CD4-positive, CD25-positive, alpha-beta regulatory T cell (primary cell): ENCODE measurements around the gene BLNK. TPM values are rescaled to one million over a fixed set of nuclear protein-coding genes. Genes with fewer than 3 reads are reported as not detected.

Source experiments
- ATAC-seq, 2 donors: fragments of 150-1000 bp; cut with Tn5 transposase; one replicate each; pipeline ENCODE4 v1.10.0; 2021; ENCODE audit warnings: low read depth in 2 of 2, moderate number of reproducible peaks in 2 of 2, moderate library complexity in 1 of 2
- DNase-seq, 3 donors: peaks; one replicate each; pipeline versions ENCODE4 v3.0.0 to v3.0.0-alpha.2; 2012 to 2022; ENCODE audit warnings: mixed read lengths in 1 of 3
- H3K27ac ChIP-seq: one replicate; pipeline ENCODE4 v1.7.0; 2013; ENCODE audit warnings: mild to moderate bottlenecking, low read length; ENCODE audit not compliant: insufficient read depth, poor library complexity, severe bottlenecking
- H3K27me3 ChIP-seq: one replicate; pipeline ENCODE4 v1.7.0; 2013; ENCODE audit warnings: low read length; ENCODE audit not compliant: control insufficient read depth, insufficient read depth
- H3K36me3 ChIP-seq: one replicate; pipeline ENCODE4 v1.7.0; 2013; ENCODE audit warnings: mild to moderate bottlenecking, low read length, moderate library complexity; ENCODE audit not compliant: control insufficient read depth, insufficient read depth
- H3K4me1 ChIP-seq: 2 replicates; pipeline ENCODE4 v1.7.0; 2013; ENCODE audit warnings: mild to moderate bottlenecking, low read length; ENCODE audit not compliant: insufficient read depth, control insufficient read depth, poor library complexity, severe bottlenecking
- H3K4me3 ChIP-seq: one replicate; pipeline ENCODE4 v1.7.0; 2013; ENCODE audit warnings: low read depth, mild to moderate bottlenecking, low read length, moderate library complexity
- H3K9me3 ChIP-seq, 2 experiments: 1 replicate in 1 of 2; 2 replicates in 1 of 2; pipeline ENCODE4 v1.7.0; 2013; ENCODE audit warnings: low read length in 2 of 2, mild to moderate bottlenecking in 1 of 2, moderate library complexity in 1 of 2; ENCODE audit not compliant: control insufficient read depth in 2 of 2
- H3K27ac Mint-ChIP-seq, 3 donors: one replicate each; pipeline ENCODE4 v1.8.0; 2020 to 2022; ENCODE audit warnings: mild to moderate bottlenecking in 3 of 3, mixed read lengths in 3 of 3, moderate library complexity in 2 of 3
- H3K27me3 Mint-ChIP-seq: one replicate; pipeline ENCODE4 v1.8.0; 2022; ENCODE audit warnings: mild to moderate bottlenecking, mixed read lengths
- H3K36me3 Mint-ChIP-seq: one replicate; pipeline ENCODE4 v1.8.0; 2020; ENCODE audit warnings: mixed read lengths
- H3K4me1 Mint-ChIP-seq, 4 donors: one replicate each; pipeline ENCODE4 v1.8.0; 2020 to 2022; ENCODE audit warnings: mixed read lengths in 4 of 4, mild to moderate bottlenecking in 1 of 4
- H3K4me3 Mint-ChIP-seq, 4 donors: one replicate each; pipeline ENCODE4 v1.8.0; 2020 to 2022; ENCODE audit warnings: mild to moderate bottlenecking in 4 of 4, mixed read lengths in 4 of 4, moderate library complexity in 3 of 4
- H3K9me3 Mint-ChIP-seq, 7 donors: one replicate each; pipeline ENCODE4 v1.8.0; 2020 to 2022; ENCODE audit warnings: mixed read lengths in 7 of 7, mild to moderate bottlenecking in 3 of 7, moderate library complexity in 2 of 7
- polyA plus RNA-seq, 4 donors: library from polyadenylated mRNA; unstranded; fragments of 300-500 nt; fragmentation: Illumina TruSeq; gene quantifications; one replicate each; pipeline ENCODE4 v1.2.3, GENCODE V29; 2021
- total RNA-seq: library from RNA; stranded (reverse); gene quantifications from one replicate; pipeline ENCODE4 v1.2.3, GENCODE V29; 2022

The BLNK gene
- total and polyA plus RNA-seq, 5 donors from 2014 or later = 0.15 to 0.35 TPM; not detected in 3

DNA sequence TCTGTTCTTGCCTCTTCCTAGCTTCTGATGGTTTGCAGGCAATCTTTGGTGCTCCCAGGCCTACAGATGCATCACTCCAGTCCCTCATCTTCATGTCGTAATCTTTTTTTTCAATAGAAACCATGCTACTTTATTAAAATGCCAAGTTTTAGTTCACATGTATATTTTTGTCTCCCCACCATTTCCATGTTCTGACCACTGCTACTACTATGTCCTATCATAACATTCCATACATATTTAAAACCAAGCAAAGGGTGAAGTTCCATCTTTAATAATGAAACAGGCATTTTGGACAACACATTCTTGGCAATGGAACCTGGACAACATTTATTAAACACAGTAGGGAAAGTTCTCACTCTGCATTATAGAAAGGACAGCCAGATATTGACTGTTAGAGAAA, 82.5 kb downstream of the BLNK start:
- peaks cover 13% of the 10 kb centered on the region for H3K27me3 ChIP-seq
- H3K36me3 ChIP-seq = no peaks in the 10 kb centered on the region
- H3K27me3 Mint-ChIP-seq = peaks cover 22% of the 10 kb centered on the region
- no peak overlapping the region for H3K4me3 Mint-ChIP-seq
- H3K4me1 ChIP-seq = no peaks in the 10 kb centered on the region
- no peaks in the 10 kb centered on the region for H3K4me1 Mint-ChIP-seq
- H3K4me3 ChIP-seq = no peak overlapping the region
- H3K9me3 ChIP-seq = no peaks in the 10 kb centered on the region
- peaks cover 3 to 17% (median 6%) of the 10 kb centered on the region in 7 donors for H3K9me3 Mint-ChIP-seq
- DNase-seq (no peak), ATAC-seq (no peak)
- H3K27ac Mint-ChIP-seq = no peak overlapping the region
- no peak overlapping the region for H3K27ac ChIP-seq
- H3K36me3 Mint-ChIP-seq = no peaks in the 10 kb centered on the region

DNA sequence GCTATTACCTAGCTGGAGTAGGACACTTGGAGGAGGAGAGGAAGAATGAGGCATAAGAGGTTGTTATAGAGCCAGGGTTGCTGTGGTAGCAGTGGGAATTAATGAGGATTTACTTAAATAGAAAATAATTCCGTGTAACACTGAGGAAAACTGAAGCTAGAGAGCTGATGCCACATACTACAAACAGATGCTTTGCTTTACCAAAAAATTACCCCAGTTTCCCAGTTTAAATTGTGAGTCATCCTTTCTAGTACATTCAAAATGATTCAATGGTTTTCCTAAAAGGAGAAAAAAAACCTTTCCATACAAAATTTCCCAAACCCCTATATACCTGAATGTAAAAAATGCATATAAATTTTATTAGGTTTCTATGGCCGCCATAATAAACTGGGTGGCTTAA, 82.9 kb downstream of the BLNK start:
- Mint-ChIP-seq H3K9me3 (peaks cover 4 to 22% (median 8%) of the 10 kb centered on the region in 7 donors), H3K4me3 (no peak overlapping the region), H3K27me3 (peaks cover 25% of the 10 kb centered on the region), H3K4me1 (no peaks in the 10 kb centered on the region), H3K27ac (no peak overlapping the region), H3K36me3 (no peaks in the 10 kb centered on the region)
- H3K4me3 ChIP-seq = no peak overlapping the region
- peaks cover 9% of the 10 kb centered on the region for H3K27me3 ChIP-seq
- no peaks in the 10 kb centered on the region for H3K9me3 ChIP-seq
- no peaks in the 10 kb centered on the region for H3K4me1 ChIP-seq
- no peak overlapping the region for H3K27ac ChIP-seq
- no peaks in the 10 kb centered on the region for H3K36me3 ChIP-seq
- ATAC-seq (no peak), DNase-seq (no peak)

DNA sequence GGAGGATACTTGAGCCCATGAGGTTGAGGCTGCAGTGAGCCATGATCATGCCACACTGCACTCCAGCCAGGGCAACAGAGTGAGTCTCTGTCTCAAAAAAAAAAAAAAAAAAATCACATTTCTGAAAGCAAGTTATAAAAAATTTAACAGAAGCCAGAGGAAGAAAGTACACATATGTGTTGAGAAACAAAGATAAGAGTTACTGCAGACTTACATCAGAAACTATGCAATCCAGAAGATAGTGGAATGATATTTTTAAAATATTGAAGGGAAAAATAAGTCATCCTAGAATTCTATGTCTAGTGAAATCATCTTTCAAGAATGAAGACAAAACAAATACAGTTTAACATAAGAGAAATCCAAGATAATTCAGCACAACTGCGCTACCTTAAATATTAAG, 94.4 kb downstream of the BLNK start:
- no peak for ATAC-seq
- H3K27ac Mint-ChIP-seq = no peak overlapping the region
- DNase-seq = no peak
- Histone ChIP-seq H3K27ac (no peak overlapping the region), H3K4me1 (no peaks in the 10 kb centered on the region), H3K9me3 (peaks cover 12 to 22% of the 10 kb centered on the region in 2 experiments), H3K36me3 (no peaks in the 10 kb centered on the region), H3K4me3 (no peak overlapping the region), H3K27me3 (peaks cover 3% of the 10 kb centered on the region)
- peaks cover 18% of the 10 kb centered on the region for H3K27me3 Mint-ChIP-seq
- H3K36me3 Mint-ChIP-seq = no peaks in the 10 kb centered on the region
- no peak overlapping the region for H3K4me3 Mint-ChIP-seq
- H3K9me3 Mint-ChIP-seq = peaks cover 0 to 43% (median 22%) of the 10 kb centered on the region in 7 donors
- no peaks in the 10 kb centered on the region for H3K4me1 Mint-ChIP-seq

DNA sequence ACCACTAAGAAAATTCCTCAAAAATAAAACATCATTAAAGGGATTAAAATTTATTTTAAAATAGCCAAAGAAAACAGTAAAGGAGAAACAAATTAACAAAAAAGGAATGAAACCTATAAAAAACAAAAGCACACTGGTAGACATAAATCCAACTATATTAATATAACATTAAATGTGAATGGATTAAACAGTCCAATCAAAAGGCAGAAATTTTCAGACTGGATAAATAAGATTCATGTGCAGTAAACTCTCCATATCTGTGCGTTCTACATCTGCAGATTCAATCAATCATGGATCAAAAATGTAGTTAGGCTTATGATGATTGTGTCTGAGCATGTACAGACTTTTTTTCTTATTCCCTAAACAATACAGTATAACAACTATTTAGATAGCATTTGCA, 98.7 kb downstream of the BLNK start:
- ATAC-seq (no peak), DNase-seq (no peak)
- no peaks in the 10 kb centered on the region for H3K4me1 ChIP-seq
- H3K9me3 ChIP-seq = peaks cover 35 to 45% of the 10 kb centered on the region in 2 experiments
- H3K4me3 Mint-ChIP-seq = no peak overlapping the region
- peaks cover 0 to 63% (median 24%) of the 10 kb centered on the region in 7 donors for H3K9me3 Mint-ChIP-seq
- peaks cover 5% of the 10 kb centered on the region for H3K27me3 Mint-ChIP-seq
- no peaks in the 10 kb centered on the region for H3K4me1 Mint-ChIP-seq
- H3K4me3 ChIP-seq = no peak overlapping the region
- peaks cover 7% of the 10 kb centered on the region for H3K27me3 ChIP-seq
- H3K27ac Mint-ChIP-seq = no peak overlapping the region
- peaks cover 5% of the 10 kb centered on the region for H3K36me3 Mint-ChIP-seq
- H3K36me3 ChIP-seq = no peaks in the 10 kb centered on the region
- H3K27ac ChIP-seq = no peak overlapping the region

DNA sequence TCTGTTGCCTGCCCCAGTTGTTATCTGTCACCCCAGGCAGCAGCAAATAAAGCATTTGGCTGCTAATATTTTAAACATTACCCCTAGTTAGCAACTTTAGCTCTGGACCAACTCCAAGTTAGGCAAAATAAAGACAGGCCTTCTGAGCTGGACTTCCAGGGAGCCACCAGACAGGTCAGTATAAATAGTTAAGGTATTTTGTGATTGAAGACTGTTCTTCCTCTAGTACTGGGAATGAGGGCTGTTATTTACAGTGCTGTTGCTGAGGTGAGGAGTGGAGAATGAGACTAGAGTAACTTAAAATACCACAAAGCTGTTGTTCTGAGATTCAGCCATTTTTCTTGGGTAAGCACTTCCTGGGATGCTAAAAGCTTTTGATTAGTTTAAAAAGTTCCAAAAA, 101.1 kb downstream of the BLNK start:
- Mint-ChIP-seq H3K9me3 (peaks cover 0 to 71% (median 24%) of the 10 kb centered on the region in 7 donors), H3K36me3 (peaks cover 5% of the 10 kb centered on the region), H3K4me3 (no peak overlapping the region), H3K27me3 (peaks cover 2% of the 10 kb centered on the region), H3K4me1 (no peaks in the 10 kb centered on the region), H3K27ac (no peak overlapping the region)
- Histone ChIP-seq H3K27me3 (peaks cover 7% of the 10 kb centered on the region), H3K4me3 (no peak overlapping the region), H3K4me1 (no peaks in the 10 kb centered on the region), H3K36me3 (no peaks in the 10 kb centered on the region), H3K27ac (no peak overlapping the region), H3K9me3 (peaks cover 43 to 52% of the 10 kb centered on the region in 2 experiments)
- ATAC-seq (no peak), DNase-seq (no peak)

DNA sequence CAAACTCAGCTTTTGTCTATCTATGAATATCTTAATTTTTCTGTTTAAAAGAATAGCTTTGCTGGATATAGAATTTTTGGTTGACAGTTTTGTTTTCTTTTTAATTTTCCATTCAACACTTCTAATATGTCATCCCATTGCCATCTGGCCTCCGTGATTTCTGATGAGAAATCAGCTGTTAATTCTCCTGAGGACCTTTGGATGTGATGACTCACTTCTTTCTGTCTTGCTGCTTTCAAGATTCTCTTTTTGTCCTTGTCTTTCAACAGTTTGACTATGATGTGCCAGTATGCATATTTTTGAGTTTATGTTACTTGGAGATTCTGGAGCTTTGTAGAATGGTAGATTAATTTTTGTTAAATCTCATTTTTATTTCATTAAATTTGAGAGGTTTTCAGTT, 102.8 kb downstream of the BLNK start:
- no peak overlapping the region for H3K4me3 ChIP-seq
- peaks cover 7% of the 10 kb centered on the region for H3K27me3 ChIP-seq
- peaks cover 42 to 52% of the 10 kb centered on the region in 2 experiments for H3K9me3 ChIP-seq
- Mint-ChIP-seq H3K27me3 (no peaks in the 10 kb centered on the region), H3K9me3 (peaks cover 0 to 63% (median 21%) of the 10 kb centered on the region in 7 donors), H3K36me3 (peaks cover 9% of the 10 kb centered on the region), H3K4me1 (peaks cover 0 to 3% (median 0%) of the 10 kb centered on the region in 4 donors), H3K27ac (no peak overlapping the region), H3K4me3 (no peak overlapping the region)
- H3K36me3 ChIP-seq = no peaks in the 10 kb centered on the region
- DNase-seq (no peak), ATAC-seq (no peak)
- no peak overlapping the region for H3K27ac ChIP-seq
- no peaks in the 10 kb centered on the region for H3K4me1 ChIP-seq

DNA sequence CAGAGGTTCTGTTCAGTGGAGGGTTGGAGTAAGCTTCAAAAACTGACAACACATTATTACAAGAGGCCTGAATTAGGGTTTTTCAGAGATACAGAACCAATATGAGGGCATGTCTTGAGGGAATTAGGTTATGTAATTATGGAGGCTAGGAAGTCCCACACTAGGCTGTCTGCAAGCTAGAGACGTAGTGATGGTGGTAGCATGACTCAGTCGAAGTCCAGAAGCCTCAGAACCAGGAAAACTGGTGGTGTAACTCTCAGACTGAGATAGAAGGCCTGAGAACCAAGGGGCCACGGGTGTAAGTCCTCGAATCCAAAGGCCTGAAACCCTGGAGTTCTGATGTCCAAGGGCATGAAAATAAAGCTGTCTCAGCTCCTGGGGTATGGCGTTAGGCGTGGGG, 105.6 kb downstream of the BLNK start:
- Histone ChIP-seq H3K4me3 (no peak overlapping the region), H3K27ac (no peak overlapping the region), H3K9me3 (peaks cover 25 to 44% of the 10 kb centered on the region in 2 experiments), H3K36me3 (no peaks in the 10 kb centered on the region), H3K4me1 (no peaks in the 10 kb centered on the region), H3K27me3 (no peaks in the 10 kb centered on the region)
- no peaks in the 10 kb centered on the region for H3K27me3 Mint-ChIP-seq
- H3K9me3 Mint-ChIP-seq = peaks cover 0 to 55% (median 16%) of the 10 kb centered on the region in 7 donors
- DNase-seq (no peak), ATAC-seq (no peak)
- H3K36me3 Mint-ChIP-seq = peaks cover 26% of the 10 kb centered on the region
- no peak overlapping the region for H3K27ac Mint-ChIP-seq
- H3K4me3 Mint-ChIP-seq = no peak overlapping the region
- peaks cover 0 to 3% (median 0%) of the 10 kb centered on the region in 4 donors for H3K4me1 Mint-ChIP-seq

DNA sequence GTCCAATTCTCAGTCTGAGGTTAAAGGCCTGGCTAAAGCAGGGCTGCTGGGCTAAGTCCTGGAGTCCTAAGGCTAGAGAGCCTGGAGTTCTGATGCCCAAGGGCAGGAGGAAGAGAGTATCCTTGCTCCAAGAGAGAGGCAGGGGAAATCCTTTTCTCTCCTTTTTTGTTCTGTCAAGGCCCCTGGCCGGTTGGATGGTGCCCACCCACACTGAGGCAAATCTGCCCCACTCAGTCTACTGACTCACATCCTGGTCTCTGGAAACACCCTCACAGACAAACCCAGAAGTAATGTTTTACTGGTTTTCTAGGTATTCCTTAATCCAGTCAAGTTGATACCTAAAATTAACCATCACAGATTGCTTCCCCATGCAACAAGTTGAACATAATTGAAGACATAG, 118.3 kb downstream of the BLNK start:
- H3K27me3 ChIP-seq = no peaks in the 10 kb centered on the region
- H3K27ac ChIP-seq = no peak overlapping the region
- no peaks in the 10 kb centered on the region for H3K9me3 ChIP-seq
- Mint-ChIP-seq H3K36me3 (peaks cover 72% of the 10 kb centered on the region), H3K27ac (no peak overlapping the region), H3K9me3 (peaks cover 0 to 5% (median 2%) of the 10 kb centered on the region in 7 donors), H3K4me1 (peaks cover 0 to 2% (median 0%) of the 10 kb centered on the region in 4 donors), H3K27me3 (no peaks in the 10 kb centered on the region), H3K4me3 (no peak overlapping the region)
- peaks cover 68% of the 10 kb centered on the region for H3K36me3 ChIP-seq
- DNase-seq (no peak), ATAC-seq (no peak)
- H3K4me3 ChIP-seq = no peak overlapping the region
- H3K4me1 ChIP-seq = no peaks in the 10 kb centered on the region
